ENCODE results near the gene KLHL35. TPM values are rescaled to one million over a fixed set of nuclear protein-coding genes. Genes with fewer than 3 reads are reported as not detected.
A peak's percentile ranks its signal among the peaks of the same experiment; 100 is the strongest.

The KLHL35 gene
- total and polyA plus RNA-seq, 4 donors = 0.07 to 0.42 (median 0.15) TPM; not detected in 1

DNA sequence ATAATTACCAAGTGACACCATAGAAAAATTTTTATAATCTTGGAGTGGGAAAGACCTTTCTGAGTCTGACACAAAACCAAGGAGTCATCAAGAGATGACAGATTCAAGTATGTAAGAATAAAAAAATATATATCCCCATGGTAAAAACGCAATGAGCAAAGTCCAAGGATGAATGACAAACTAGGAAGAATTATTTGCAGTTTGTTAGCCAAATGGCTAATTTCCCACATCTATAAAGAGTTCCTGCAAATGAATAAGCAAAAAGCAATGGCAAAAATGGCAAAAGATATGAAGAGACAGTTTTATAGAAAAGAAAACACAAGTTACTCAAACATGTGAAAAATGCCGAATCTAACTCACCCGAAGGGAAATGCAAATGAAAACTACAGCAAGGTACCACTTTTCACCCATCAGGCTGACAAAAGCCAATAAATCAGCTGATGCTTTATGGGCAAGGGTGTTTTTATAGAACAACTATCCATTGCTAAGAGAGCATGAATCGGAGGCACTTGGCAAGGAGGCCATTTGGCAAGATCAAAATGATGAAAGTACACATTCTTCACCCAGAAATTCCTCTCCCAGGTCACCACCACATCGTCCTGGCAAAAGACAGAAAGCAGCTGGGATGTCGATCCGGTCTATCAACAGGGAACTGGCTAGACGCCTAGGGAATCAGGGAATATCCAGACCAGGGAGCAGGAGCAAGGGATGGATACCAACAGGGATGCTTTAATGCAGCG lies 21.1 kb upstream of the KLHL35 start:
- Histone ChIP-seq H3K4me1 (ENCODE audit: control insufficient read depth in 4 of 4, insufficient read depth in 4 of 4, low read length in 3 of 4) (no peaks in the 10 kb centered on the region), H3K9ac (ENCODE audit: low read depth in 1 of 2, low read length in 2 of 2) (no peak overlapping the region), H3K4me3 (ENCODE audit: low read depth in 1 of 3, low read length in 3 of 3) (no peak overlapping the region), H3K27me3 (ENCODE audit: control insufficient read depth in 4 of 4, insufficient read depth in 4 of 4, low read length in 3 of 4) (no peaks in the 10 kb centered on the region), H3K9me3 (ENCODE audit: control insufficient read depth in 4 of 4, low read length in 3 of 4) (no peaks in the 10 kb centered on the region), H3K36me3 (ENCODE audit: control insufficient read depth in 4 of 4, insufficient read depth in 3 of 4, low read depth in 1 of 4, low read length in 3 of 4) (no peaks in the 10 kb centered on the region), H3K27ac (ENCODE audit: low read depth in 1 of 2, low read length in 2 of 2) (no peak overlapping the region)
- TF ChIP-seq SP1 (IDR thresholded peaks at IDR 0.05) (no peak), GABPA (IDR thresholded peaks at IDR 0.05 in 1 of 2, conservative IDR thresholded peaks at IDR 0.05 in 1 of 2) (no peak), FOXA1 (IDR thresholded peaks at IDR 0.05) (no peak), EGR1 (IDR thresholded peaks at IDR 0.05; ENCODE audit: low read depth in 2 of 2) (no peak), TAF1 (conservative IDR thresholded peaks at IDR 0.05) (no peak), YY1 (IDR thresholded peaks at IDR 0.05) (no peak), FOXA2 (IDR thresholded peaks at IDR 0.05) (no peak), JUND (IDR thresholded peaks at IDR 0.05) (no peak), RAD21 (IDR thresholded peaks at IDR 0.05) (no peak), HNF4A (conservative IDR thresholded peaks at IDR 0.05) (no peak)
- TF ChIP-seq, protein P1, sequence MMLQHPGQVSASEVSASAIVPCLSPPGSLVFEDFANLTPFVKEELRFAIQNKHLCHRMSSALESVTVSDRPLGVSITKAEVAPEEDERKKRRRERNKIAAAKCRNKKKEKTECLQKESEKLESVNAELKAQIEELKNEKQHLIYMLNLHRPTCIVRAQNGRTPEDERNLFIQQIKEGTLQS (IDR thresholded peaks at IDR 0.05) = no peak
- 56% methylated on average over 9 of the region's 9 CpGs for WGBS
- no peak for DNase-seq (ENCODE audit: low spot score)

DNA sequence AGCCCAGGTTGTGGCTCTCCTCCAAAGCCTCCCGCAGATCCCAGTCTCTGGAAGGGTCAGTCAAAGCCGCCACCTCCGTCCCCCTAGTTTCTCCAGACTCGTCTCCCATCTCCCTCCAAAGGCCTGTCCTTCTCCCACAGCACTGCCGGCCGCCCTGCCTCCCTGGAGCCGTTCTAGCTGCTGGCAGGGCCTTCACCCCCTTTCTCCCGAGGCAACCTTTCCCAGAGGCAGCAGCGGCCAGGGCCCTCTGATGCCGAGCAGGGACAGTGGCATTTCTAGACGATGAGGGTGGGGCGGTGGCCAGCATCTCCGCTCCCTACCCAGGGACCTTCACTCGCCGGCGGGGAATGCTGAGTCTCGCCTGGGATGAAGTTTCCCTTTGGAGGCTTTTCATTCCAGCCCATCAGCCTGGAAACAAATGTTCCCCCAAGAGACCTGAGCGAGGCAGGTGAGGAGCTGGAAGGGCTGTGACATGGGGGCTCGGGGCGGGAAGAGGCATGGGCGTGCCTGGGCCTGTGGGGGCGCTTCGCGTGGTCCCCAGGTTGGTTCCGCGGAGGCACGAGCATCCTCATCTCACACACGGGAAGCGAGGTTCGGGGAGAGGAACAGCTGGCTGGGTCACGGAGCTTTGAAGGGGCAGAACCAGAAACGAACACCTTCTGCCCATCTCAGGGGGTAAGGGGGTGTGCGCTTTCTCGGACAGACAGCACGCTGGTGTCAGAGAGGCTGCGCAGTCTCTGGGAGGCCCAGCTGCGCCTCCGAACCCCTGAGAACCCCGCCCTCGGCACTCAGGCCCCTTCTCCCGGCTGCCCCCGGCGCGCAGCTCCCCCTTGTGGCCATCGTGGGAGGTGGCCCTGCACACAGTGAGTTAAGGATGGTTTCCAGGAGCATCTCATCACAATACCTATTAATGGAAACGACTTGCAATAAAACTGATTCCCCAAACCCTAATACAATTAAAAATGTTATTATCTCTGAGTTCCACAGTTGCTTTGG lies 18.1 kb upstream of the KLHL35 start:
- 67% methylated on average over 46 of the region's 46 CpGs for WGBS
- Histone ChIP-seq H3K4me1 (ENCODE audit: control insufficient read depth in 4 of 4, insufficient read depth in 4 of 4, low read length in 3 of 4) (no peaks in the 10 kb centered on the region), H3K27ac (ENCODE audit: low read depth in 1 of 2, low read length in 2 of 2) (no peak overlapping the region), H3K9ac (ENCODE audit: low read depth in 1 of 2, low read length in 2 of 2) (no peak overlapping the region), H3K36me3 (ENCODE audit: control insufficient read depth in 4 of 4, insufficient read depth in 3 of 4, low read depth in 1 of 4, low read length in 3 of 4) (no peaks in the 10 kb centered on the region), H3K9me3 (ENCODE audit: control insufficient read depth in 4 of 4, low read length in 3 of 4) (no peaks in the 10 kb centered on the region), H3K4me3 (ENCODE audit: low read depth in 1 of 3, low read length in 3 of 3) (no peak overlapping the region), H3K27me3 (ENCODE audit: control insufficient read depth in 4 of 4, insufficient read depth in 4 of 4, low read length in 3 of 4) (no peaks in the 10 kb centered on the region)
- TF ChIP-seq RAD21 (IDR thresholded peaks at IDR 0.05) = peak in 1 of 2 donors; percentile 61
- TF ChIP-seq, protein P2, sequence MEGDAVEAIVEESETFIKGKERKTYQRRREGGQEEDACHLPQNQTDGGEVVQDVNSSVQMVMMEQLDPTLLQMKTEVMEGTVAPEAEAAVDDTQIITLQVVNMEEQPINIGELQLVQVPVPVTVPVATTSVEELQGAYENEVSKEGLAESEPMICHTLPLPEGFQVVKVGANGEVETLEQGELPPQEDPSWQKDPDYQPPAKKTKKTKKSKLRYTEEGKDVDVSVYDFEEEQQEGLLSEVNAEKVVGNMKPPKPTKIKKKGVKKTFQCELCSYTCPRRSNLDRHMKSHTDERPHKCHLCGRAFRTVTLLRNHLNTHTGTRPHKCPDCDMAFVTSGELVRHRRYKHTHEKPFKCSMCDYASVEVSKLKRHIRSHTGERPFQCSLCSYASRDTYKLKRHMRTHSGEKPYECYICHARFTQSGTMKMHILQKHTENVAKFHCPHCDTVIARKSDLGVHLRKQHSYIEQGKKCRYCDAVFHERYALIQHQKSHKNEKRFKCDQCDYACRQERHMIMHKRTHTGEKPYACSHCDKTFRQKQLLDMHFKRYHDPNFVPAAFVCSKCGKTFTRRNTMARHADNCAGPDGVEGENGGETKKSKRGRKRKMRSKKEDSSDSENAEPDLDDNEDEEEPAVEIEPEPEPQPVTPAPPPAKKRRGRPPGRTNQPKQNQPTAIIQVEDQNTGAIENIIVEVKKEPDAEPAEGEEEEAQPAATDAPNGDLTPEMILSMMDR (IDR thresholded peaks at IDR 0.05; ENCODE audit: low read depth, low read length, missing input control) = peak; percentile 41
- no peak for TF ChIP-seq JUND (IDR thresholded peaks at IDR 0.05)
- peak; percentile 71 for DNase-seq (ENCODE audit: low spot score)

DNA sequence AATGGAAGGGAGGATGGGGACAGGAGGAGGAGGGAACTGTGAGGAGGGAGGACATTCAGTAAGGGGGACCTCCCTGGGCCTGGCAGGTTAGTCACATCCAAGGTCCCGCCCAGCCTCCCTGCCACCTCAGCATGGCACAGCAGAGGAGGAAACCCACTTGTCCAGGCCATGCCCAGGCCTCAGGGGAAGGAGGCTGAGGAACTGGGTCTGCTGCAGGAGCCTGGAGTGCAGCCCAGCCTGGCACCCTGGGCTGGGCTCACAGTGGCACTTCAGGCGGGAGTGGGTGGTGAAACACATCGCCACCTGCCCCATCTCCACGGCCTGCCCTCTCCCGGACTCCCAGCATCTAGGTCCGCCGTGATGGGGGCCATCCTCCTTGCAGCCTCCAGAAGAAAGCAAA lies 17.2 kb upstream of the KLHL35 start:
- H3K27ac ChIP-seq (ENCODE audit: low read depth in 1 of 2, low read length in 2 of 2) = no peak overlapping the region
- no peak for DNase-seq (ENCODE audit: low spot score)
- no peak overlapping the region for H3K9ac ChIP-seq (ENCODE audit: low read depth in 1 of 2, low read length in 2 of 2)
- no peaks in the 10 kb centered on the region for H3K27me3 ChIP-seq (ENCODE audit: control insufficient read depth in 4 of 4, insufficient read depth in 4 of 4, low read length in 3 of 4)
- 87% methylated on average over 7 of the region's 7 CpGs for WGBS
- no peaks in the 10 kb centered on the region for H3K36me3 ChIP-seq (ENCODE audit: control insufficient read depth in 4 of 4, insufficient read depth in 3 of 4, low read depth in 1 of 4, low read length in 3 of 4)
- H3K4me1 ChIP-seq (ENCODE audit: control insufficient read depth in 4 of 4, insufficient read depth in 4 of 4, low read length in 3 of 4) = no peaks in the 10 kb centered on the region
- no peak overlapping the region for H3K4me3 ChIP-seq (ENCODE audit: low read depth in 1 of 3, low read length in 3 of 3)
- no peaks in the 10 kb centered on the region for H3K9me3 ChIP-seq (ENCODE audit: control insufficient read depth in 4 of 4, low read length in 3 of 4)
- no peak for TF ChIP-seq EGR1 (IDR thresholded peaks at IDR 0.05; ENCODE audit: low read depth in 2 of 2)

Measured in liver (tissue), 9 donors.